HEK293 (cell line): ENCODE results near the gene CAMKV.

Source experiments
- BCL11A ChIP-seq: fragments of 450-650 bp; formaldehyde crosslinking; IDR thresholded peaks from 2 replicates; pipeline ENCODE4 v1.5.1; 2016; ENCODE audit warnings: low read depth, missing biosample characterization, missing genetic modification characterization
- TRIM28 ChIP-seq: IDR thresholded peaks from 2 replicates; pipeline ENCODE4 v1.6.1; 2011; ENCODE audit warnings: low read length, control low read depth, borderline replicate concordance
- YY1 ChIP-seq: fragments of 450-650 bp; formaldehyde crosslinking; IDR thresholded peaks from 2 replicates; pipeline ENCODE4 v1.5.1; 2018; ENCODE audit warnings: missing biosample characterization, missing genetic modification characterization
- ZIC2 ChIP-seq: fragments of 450-650 bp; formaldehyde crosslinking; IDR thresholded peaks from 2 replicates; pipeline ENCODE4 v1.5.1; 2016; ENCODE audit warnings: missing biosample characterization, missing genetic modification characterization
- ZNF146 ChIP-seq: fragments of 450-650 bp; formaldehyde crosslinking; IDR thresholded peaks from 2 replicates; pipeline ENCODE4 v1.5.1; 2016; ENCODE audit warnings: missing biosample characterization, missing genetic modification characterization
- ZNF2 ChIP-seq: fragments of 450-650 bp; formaldehyde crosslinking; IDR thresholded peaks from 2 replicates; pipeline ENCODE4 v1.5.1; 2016; ENCODE audit warnings: missing biosample characterization, missing genetic modification characterization
- ZNF324 ChIP-seq: fragments of 450-650 bp; formaldehyde crosslinking; IDR thresholded peaks from 2 replicates; pipeline ENCODE4 v1.5.1; 2016; ENCODE audit warnings: missing biosample characterization, missing genetic modification characterization
- ZNF423 ChIP-seq: fragments of 450-650 bp; formaldehyde crosslinking; IDR thresholded peaks from 2 replicates; pipeline ENCODE4 v1.5.1; 2016; ENCODE audit warnings: missing biosample characterization, missing genetic modification characterization
- ZNF501 ChIP-seq: fragments of 450-650 bp; formaldehyde crosslinking; IDR thresholded peaks from 2 replicates; pipeline ENCODE4 v1.5.1; 2016; ENCODE audit warnings: missing biosample characterization, missing genetic modification characterization
- ZNF555 ChIP-seq: fragments of 450-650 bp; formaldehyde crosslinking; conservative IDR thresholded peaks from 2 replicates; pipeline ENCODE4 v1.5.1; 2017; ENCODE audit warnings: missing biosample characterization, mild to moderate bottlenecking, missing genetic modification characterization, inconsistent platforms
- TF ChIP-seq, protein P1 (sequence below): fragments of 450-650 bp; formaldehyde crosslinking; IDR thresholded peaks from 2 replicates; pipeline ENCODE4 v1.5.1; 2016; ENCODE audit warnings: missing biosample characterization, missing genetic modification characterization, low read depth
- TF ChIP-seq, protein P2 (sequence below): fragments of 450-650 bp; formaldehyde crosslinking; IDR thresholded peaks from 2 replicates; pipeline ENCODE4 v1.5.1; 2016; ENCODE audit warnings: missing biosample characterization, missing genetic modification characterization
- TF ChIP-seq, protein P3 (sequence below): fragments of 450-650 bp; formaldehyde crosslinking; IDR thresholded peaks from 2 replicates; pipeline ENCODE4 v1.5.1; 2016; ENCODE audit warnings: missing biosample characterization, missing genetic modification characterization
- TF ChIP-seq, protein P4 (sequence below): fragments of 450-650 bp; formaldehyde crosslinking; IDR thresholded peaks from 2 replicates; pipeline ENCODE4 v1.5.1; 2016; ENCODE audit warnings: missing biosample characterization, missing genetic modification characterization

DNA sequence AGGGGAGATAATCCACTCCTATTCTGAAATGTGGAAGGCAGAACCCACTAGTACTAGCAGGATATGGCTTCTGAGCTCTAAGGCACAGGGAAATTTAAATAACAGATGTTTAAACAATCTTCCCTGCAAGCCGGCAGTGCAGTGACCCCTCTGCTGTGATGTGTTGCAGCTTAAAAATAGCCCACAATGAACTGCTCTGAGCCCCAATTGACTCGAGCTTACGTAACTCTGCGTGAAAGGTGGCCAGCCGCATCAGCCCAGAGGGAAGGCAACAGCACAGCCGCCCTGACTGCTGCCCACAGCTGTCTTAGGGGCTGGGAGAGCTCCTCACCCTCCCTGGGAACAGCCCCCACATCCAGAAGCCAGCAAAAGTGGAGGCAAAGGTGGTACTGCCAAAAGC is 12.5 kb upstream of the CAMKV start:
- TF ChIP-seq TRIM28 (no peak), ZIC2 (tag by site-specific recombination) (no peak), ZNF501 (tag by site-specific recombination) (no peak), ZNF146 (tag by site-specific recombination) (no peak), ZNF2 (no peak), ZNF423 (tag by site-specific recombination) (no peak), BCL11A (tag by site-specific recombination) (no peak), ZNF324 (tag by site-specific recombination) (no peak), ZNF555 (no peak), YY1 (tag by site-specific recombination) (no peak)
- TF ChIP-seq, protein P1, sequence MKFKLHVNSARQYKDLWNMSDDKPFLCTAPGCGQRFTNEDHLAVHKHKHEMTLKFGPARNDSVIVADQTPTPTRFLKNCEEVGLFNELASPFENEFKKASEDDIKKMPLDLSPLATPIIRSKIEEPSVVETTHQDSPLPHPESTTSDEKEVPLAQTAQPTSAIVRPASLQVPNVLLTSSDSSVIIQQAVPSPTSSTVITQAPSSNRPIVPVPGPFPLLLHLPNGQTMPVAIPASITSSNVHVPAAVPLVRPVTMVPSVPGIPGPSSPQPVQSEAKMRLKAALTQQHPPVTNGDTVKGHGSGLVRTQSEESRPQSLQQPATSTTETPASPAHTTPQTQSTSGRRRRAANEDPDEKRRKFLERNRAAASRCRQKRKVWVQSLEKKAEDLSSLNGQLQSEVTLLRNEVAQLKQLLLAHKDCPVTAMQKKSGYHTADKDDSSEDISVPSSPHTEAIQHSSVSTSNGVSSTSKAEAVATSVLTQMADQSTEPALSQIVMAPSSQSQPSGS (tag by site-specific recombination) = no peak
- TF ChIP-seq, protein P2, sequence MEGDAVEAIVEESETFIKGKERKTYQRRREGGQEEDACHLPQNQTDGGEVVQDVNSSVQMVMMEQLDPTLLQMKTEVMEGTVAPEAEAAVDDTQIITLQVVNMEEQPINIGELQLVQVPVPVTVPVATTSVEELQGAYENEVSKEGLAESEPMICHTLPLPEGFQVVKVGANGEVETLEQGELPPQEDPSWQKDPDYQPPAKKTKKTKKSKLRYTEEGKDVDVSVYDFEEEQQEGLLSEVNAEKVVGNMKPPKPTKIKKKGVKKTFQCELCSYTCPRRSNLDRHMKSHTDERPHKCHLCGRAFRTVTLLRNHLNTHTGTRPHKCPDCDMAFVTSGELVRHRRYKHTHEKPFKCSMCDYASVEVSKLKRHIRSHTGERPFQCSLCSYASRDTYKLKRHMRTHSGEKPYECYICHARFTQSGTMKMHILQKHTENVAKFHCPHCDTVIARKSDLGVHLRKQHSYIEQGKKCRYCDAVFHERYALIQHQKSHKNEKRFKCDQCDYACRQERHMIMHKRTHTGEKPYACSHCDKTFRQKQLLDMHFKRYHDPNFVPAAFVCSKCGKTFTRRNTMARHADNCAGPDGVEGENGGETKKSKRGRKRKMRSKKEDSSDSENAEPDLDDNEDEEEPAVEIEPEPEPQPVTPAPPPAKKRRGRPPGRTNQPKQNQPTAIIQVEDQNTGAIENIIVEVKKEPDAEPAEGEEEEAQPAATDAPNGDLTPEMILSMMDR (tag by site-specific recombination) = no peak
- TF ChIP-seq, protein P3, sequence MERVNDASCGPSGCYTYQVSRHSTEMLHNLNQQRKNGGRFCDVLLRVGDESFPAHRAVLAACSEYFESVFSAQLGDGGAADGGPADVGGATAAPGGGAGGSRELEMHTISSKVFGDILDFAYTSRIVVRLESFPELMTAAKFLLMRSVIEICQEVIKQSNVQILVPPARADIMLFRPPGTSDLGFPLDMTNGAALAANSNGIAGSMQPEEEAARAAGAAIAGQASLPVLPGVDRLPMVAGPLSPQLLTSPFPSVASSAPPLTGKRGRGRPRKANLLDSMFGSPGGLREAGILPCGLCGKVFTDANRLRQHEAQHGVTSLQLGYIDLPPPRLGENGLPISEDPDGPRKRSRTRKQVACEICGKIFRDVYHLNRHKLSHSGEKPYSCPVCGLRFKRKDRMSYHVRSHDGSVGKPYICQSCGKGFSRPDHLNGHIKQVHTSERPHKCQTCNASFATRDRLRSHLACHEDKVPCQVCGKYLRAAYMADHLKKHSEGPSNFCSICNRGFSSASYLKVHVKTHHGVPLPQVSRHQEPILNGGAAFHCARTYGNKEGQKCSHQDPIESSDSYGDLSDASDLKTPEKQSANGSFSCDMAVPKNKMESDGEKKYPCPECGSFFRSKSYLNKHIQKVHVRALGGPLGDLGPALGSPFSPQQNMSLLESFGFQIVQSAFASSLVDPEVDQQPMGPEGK (tag by site-specific recombination) = no peak
- TF ChIP-seq, protein P4, sequence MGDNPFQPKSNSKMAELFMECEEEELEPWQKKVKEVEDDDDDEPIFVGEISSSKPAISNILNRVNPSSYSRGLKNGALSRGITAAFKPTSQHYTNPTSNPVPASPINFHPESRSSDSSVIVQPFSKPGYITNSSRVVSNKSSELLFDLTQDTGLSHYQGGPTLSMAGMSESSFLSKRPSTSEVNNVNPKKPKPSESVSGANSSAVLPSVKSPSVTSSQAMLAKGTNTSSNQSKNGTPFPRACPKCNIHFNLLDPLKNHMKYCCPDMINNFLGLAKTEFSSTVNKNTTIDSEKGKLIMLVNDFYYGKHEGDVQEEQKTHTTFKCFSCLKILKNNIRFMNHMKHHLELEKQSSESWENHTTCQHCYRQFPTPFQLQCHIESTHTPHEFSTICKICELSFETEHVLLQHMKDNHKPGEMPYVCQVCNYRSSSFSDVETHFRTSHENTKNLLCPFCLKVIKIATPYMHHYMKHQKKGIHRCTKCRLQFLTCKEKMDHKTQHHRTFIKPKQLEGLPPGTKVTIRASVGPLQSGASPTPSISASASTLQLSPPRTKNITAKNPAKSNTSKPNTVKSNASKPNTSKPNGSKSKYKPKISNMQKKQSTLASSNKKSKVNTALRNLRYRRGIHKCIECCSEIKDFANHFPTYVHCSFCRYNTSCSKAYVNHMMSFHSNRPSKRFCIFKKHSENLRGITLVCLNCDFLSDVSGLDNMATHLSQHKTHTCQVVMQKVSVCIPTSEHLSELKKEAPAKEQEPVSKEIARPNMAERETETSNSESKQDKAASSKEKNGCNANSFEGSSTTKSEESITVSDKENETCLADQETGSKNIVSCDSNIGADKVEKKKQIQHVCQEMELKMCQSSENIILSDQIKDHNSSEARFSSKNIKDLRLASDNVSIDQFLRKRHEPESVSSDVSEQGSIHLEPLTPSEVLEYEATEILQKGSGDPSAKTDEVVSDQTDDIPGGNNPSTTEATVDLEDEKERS (tag by site-specific recombination) = no peak
